Gastroesophageal sphincter (tissue), 4 donors: ENCODE results near the gene PMFBP1. TPM values are rescaled to one million over a fixed set of nuclear protein-coding genes. Genes with fewer than 3 reads are reported as not detected.

Source experiments
- ATAC-seq: fragments of 150-250 bp; one replicate; pipeline ENCODE4 v1.9.1; 2016; ENCODE audit warnings: mild to moderate bottlenecking, moderate library complexity
- H3K27ac ChIP-seq, 4 donors: fragments of 200-600 bp; sonication (generic) in 3 of 4; 1 replicate in 3 of 4; 2 replicates in 1 of 4; pipeline ENCODE4 v1.5.1; 2016 to 2019
- H3K27me3 ChIP-seq: fragments of 200-600 bp; sonication (generic); one replicate; pipeline ENCODE4 v1.5.1; 2019
- H3K36me3 ChIP-seq, 2 donors: fragments of 200-600 bp; sonication (generic); one replicate each; pipeline ENCODE4 v1.5.1; 2019; ENCODE audit warnings: control low read depth in 1 of 2
- H3K4me1 ChIP-seq, 3 donors: fragments of 200-600 bp; sonication (generic); 1 replicate in 2 of 3; 2 replicates in 1 of 3; pipeline ENCODE4 v1.5.1; 2016 to 2019; ENCODE audit warnings: control low read depth in 2 of 3
- H3K4me3 ChIP-seq, 2 donors: fragments of 200-600 bp; sonication (generic); one replicate each; pipeline ENCODE4 v1.5.1; 2019; ENCODE audit warnings: mild to moderate bottlenecking in 1 of 2, moderate library complexity in 1 of 2
- H3K9me3 ChIP-seq, 3 donors: fragments of 200-600 bp; sonication (generic); one replicate each; pipeline ENCODE4 v1.5.1; 2017 to 2019; ENCODE audit warnings: control low read depth in 2 of 3
- EP300 ChIP-seq: sonication (generic); formaldehyde crosslinking; IDR thresholded peaks from one replicate; pipeline ENCODE4 v1.6.1; 2017; ENCODE audit warnings: antibody characterized with exemption, mild to moderate bottlenecking
- POLR2A ChIP-seq, 2 donors: fragments of 450-650 bp; IDR thresholded peaks; one replicate each; pipeline ENCODE4 v1.6.1; 2017; ENCODE audit warnings: antibody characterized with exemption in 2 of 2, mild to moderate bottlenecking in 2 of 2, moderate library complexity in 1 of 2
- POLR2AphosphoS5 ChIP-seq: sonication (generic); formaldehyde crosslinking; IDR thresholded peaks from one replicate; pipeline ENCODE4 v1.6.1; 2017; ENCODE audit warnings: antibody characterized with exemption
- WGBS, 2 donors: methylation state at CpG; one replicate each; pipeline ENCODE4 v1.1.5; 2018; ENCODE audit warnings: low coverage in 1 of 2; 5-methylcytosine and 5-hydroxymethylcytosine counted together
- total RNA-seq, 4 donors: library from RNA; depleted of rRNA; stranded (reverse); fragments of >200 nt; gene quantifications; one replicate each; pipeline ENCODE4 v1.1.0, GENCODE V29; 2016
- TF ChIP-seq, protein P1 (sequence below), 4 experiments: fragments of 200-600 bp in 2 of 4; fragments of 450-650 bp in 2 of 4; sonication (generic) in 1 of 4; IDR thresholded peaks; one replicate each; pipeline ENCODE4 v1.5.1; 2017 to 2019; ENCODE audit warnings: antibody characterized with exemption in 4 of 4, mild to moderate bottlenecking in 2 of 4, moderate library complexity in 2 of 4

PMFBP1 gene
- total RNA-seq, 4 donors from 2014 or later: 0.16 to 0.81 (median 0.39) TPM; not detected in 1

DNA sequence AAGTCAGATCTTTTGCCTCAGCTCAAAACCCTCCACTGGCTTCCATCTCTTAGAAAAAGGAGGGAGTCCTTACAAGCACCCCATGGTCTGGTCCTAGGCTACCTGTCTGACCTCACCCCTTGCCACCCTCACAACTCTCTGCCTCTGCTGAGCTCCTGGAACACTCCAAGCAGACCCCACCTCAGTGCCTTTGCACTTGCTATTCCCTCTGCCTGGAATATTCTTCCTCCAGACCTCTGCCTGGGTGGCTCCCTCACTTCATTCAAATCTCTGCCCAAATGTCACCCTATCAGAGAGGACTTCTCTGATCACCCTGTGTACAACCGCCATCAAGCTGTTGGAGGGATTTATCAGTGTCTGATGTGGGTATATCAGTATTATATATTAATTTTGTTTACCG, 37.4 kb downstream of the PMFBP1 start:
- Histone ChIP-seq H3K27ac (no peak overlapping the region), H3K4me3 (no peak overlapping the region), H3K27me3 (peaks cover 12% of the 10 kb centered on the region), H3K9me3 (no peaks in the 10 kb centered on the region), H3K36me3 (no peaks in the 10 kb centered on the region), H3K4me1 (no peaks in the 10 kb centered on the region)
- TF ChIP-seq POLR2AphosphoS5 (no peak), EP300 (no peak), POLR2A (IDR thresholded peaks at IDR 0.05) (no peak)
- TF ChIP-seq, protein P1, sequence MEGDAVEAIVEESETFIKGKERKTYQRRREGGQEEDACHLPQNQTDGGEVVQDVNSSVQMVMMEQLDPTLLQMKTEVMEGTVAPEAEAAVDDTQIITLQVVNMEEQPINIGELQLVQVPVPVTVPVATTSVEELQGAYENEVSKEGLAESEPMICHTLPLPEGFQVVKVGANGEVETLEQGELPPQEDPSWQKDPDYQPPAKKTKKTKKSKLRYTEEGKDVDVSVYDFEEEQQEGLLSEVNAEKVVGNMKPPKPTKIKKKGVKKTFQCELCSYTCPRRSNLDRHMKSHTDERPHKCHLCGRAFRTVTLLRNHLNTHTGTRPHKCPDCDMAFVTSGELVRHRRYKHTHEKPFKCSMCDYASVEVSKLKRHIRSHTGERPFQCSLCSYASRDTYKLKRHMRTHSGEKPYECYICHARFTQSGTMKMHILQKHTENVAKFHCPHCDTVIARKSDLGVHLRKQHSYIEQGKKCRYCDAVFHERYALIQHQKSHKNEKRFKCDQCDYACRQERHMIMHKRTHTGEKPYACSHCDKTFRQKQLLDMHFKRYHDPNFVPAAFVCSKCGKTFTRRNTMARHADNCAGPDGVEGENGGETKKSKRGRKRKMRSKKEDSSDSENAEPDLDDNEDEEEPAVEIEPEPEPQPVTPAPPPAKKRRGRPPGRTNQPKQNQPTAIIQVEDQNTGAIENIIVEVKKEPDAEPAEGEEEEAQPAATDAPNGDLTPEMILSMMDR (IDR thresholded peaks at IDR 0.05): no peak
- ATAC-seq: no peak
- 94 to 100% methylated on average over 1 to 2 of the region's 2 CpGs for WGBS, 2 donors

GRCh38 chr16:72132726-72133125, 39.2 kb downstream of the PMFBP1 start:
- H3K4me3 ChIP-seq: no peak overlapping the region
- WGBS, 2 donors: 67 to 75% methylated on average over 1 of the region's 3 CpGs
- no peak for ATAC-seq
- TF ChIP-seq POLR2AphosphoS5: no peak
- TF ChIP-seq POLR2A (IDR thresholded peaks at IDR 0.05): no peak
- no peak for TF ChIP-seq EP300
- TF ChIP-seq, protein P1 (IDR thresholded peaks at IDR 0.05): no peak
- peaks cover 5% of the 10 kb centered on the region for H3K27me3 ChIP-seq
- H3K36me3 ChIP-seq: no peaks in the 10 kb centered on the region
- H3K9me3 ChIP-seq: no peaks in the 10 kb centered on the region
- H3K27ac ChIP-seq: no peak overlapping the region
- H3K4me1 ChIP-seq: no peaks in the 10 kb centered on the region

- Histone ChIP-seq H3K27me3 (no peaks in the 10 kb centered on the region), H3K4me1 (no peaks in the 10 kb centered on the region), H3K9me3 (no peaks in the 10 kb centered on the region), H3K27ac (no peak overlapping the region), H3K36me3 (no peaks in the 10 kb centered on the region), H3K4me3 (no peak overlapping the region)
- WGBS, 2 donors: 69 to 73% methylated on average over 6 of the region's 6 CpGs
- no peak for ATAC-seq
- no peak for TF ChIP-seq EP300
- TF ChIP-seq, protein P1 (IDR thresholded peaks at IDR 0.05): no peak
Measured at GRCh38 chr16:72131036-72131435, 40.9 kb downstream of the PMFBP1 start.

- no peaks in the 10 kb centered on the region for H3K36me3 ChIP-seq
- H3K27me3 ChIP-seq: no peaks in the 10 kb centered on the region
- peaks cover 0 to 2% (median 0%) of the 10 kb centered on the region in 3 donors for H3K4me1 ChIP-seq
- no peak overlapping the region for H3K4me3 ChIP-seq
- TF ChIP-seq POLR2AphosphoS5 (no peak), POLR2A (IDR thresholded peaks at IDR 0.05) (no peak), EP300 (no peak)
- TF ChIP-seq, protein P1 (IDR thresholded peaks at IDR 0.05): no peak
- no peak overlapping the region for H3K27ac ChIP-seq
- 81 to 88% methylated on average over 3 to 4 of the region's 7 CpGs for WGBS, 2 donors
- no peaks in the 10 kb centered on the region for H3K9me3 ChIP-seq
- ATAC-seq: no peak
Measured at GRCh38 chr16:72129976-72130656, 41.8 kb downstream of the PMFBP1 start.

DNA sequence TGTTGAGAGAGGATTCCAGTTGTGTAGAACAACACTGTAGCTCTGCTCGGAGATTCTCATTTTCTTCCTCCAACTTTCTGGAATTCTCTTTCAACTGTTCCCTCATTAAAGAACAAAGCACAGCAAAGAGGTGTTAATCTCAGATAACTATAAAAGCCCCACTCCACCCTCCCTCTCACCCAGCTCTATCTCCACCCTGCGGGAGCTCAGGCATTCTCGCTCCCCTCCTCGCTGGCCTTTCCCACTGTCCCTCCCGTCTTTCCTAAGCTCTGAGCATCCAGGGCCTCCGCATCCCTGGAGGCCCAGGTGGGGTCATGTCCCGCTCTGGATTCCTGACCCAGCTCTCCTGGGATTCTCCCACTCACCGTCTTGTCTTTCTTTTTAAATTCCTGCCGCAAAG, 43.3 kb downstream of the PMFBP1 start:
- no peak overlapping the region for H3K4me3 ChIP-seq
- no peak overlapping the region for H3K27ac ChIP-seq
- no peaks in the 10 kb centered on the region for H3K36me3 ChIP-seq
- WGBS, 2 donors: 45 to 73% methylated on average over 2 to 9 of the region's 9 CpGs
- ATAC-seq: no peak
- H3K4me1 ChIP-seq: peaks cover 0 to 9% (median 0%) of the 10 kb centered on the region in 3 donors
- TF ChIP-seq POLR2A (IDR thresholded peaks at IDR 0.05): no peak
- no peak for TF ChIP-seq EP300
- TF ChIP-seq, protein P1 (IDR thresholded peaks at IDR 0.05): no peak
- no peak for TF ChIP-seq POLR2AphosphoS5
- no peaks in the 10 kb centered on the region for H3K27me3 ChIP-seq
- H3K9me3 ChIP-seq: no peaks in the 10 kb centered on the region
